Astrocyte (in vitro differentiated cells and primary cell): ENCODE measurements around the gene EXOC4. TPM values are rescaled to one million over a fixed set of nuclear protein-coding genes. Genes with fewer than 3 reads are reported as not detected.

Experiments
- DNase-seq: peaks from one replicate; pipeline ENCODE4 v3.0.0-alpha.2; 2010; ENCODE audit warnings: low read depth
- FAIRE-seq: peaks from 2 replicates; lab custom pipeline; 2011; peaks lifted over from hg19 to GRCh38; lab: Jason Lieb, UNC
- H2AFZ ChIP-seq: 2 replicates; pipeline ENCODE4 v1.6.0; 2012; ENCODE audit warnings: low read depth, low read length, inconsistent platforms
- H3K27ac ChIP-seq: 2 replicates; pipeline ENCODE4 v1.5.1; 2011; ENCODE audit warnings: low read depth, low read length, inconsistent platforms
- H3K27me3 ChIP-seq: 2 replicates; pipeline ENCODE4 v1.6.0; 2011; ENCODE audit warnings: low read length, inconsistent platforms; ENCODE audit not compliant: insufficient read depth
- H3K36me3 ChIP-seq: 2 replicates; pipeline ENCODE4 v1.5.1; 2011; ENCODE audit warnings: low read length, inconsistent platforms; ENCODE audit not compliant: insufficient read depth
- H3K4me1 ChIP-seq: 2 replicates; pipeline ENCODE4 v1.5.1; 2011; ENCODE audit warnings: low read length, inconsistent platforms; ENCODE audit not compliant: insufficient read depth
- H3K4me2 ChIP-seq: 2 replicates; pipeline ENCODE4 v1.6.0; 2012; ENCODE audit warnings: low read length, inconsistent platforms
- H3K4me3 ChIP-seq: 2 replicates; pipeline ENCODE4 v1.5.1; 2011; ENCODE audit warnings: low read depth, mild to moderate bottlenecking, low read length, inconsistent platforms; ENCODE audit not compliant: insufficient read depth
- H3K79me2 ChIP-seq: 2 replicates; pipeline ENCODE4 v1.6.0; 2012; ENCODE audit warnings: mild to moderate bottlenecking, low read length, inconsistent platforms; ENCODE audit not compliant: insufficient read depth
- H3K9ac ChIP-seq: 2 replicates; pipeline ENCODE4 v1.6.0; 2012; ENCODE audit warnings: mild to moderate bottlenecking, low read length, inconsistent platforms
- H3K9me3 ChIP-seq: 2 replicates; pipeline ENCODE4 v1.5.1; 2012; ENCODE audit warnings: low read depth, mild to moderate bottlenecking, low read length, inconsistent platforms; ENCODE audit not compliant: insufficient read depth
- H4K20me1 ChIP-seq: 2 replicates; pipeline ENCODE4 v1.6.0; 2012; ENCODE audit warnings: low read length, inconsistent platforms; ENCODE audit not compliant: insufficient read depth
- H3K27ac Mint-ChIP-seq: one replicate; pipeline ENCODE4 v1.8.0; 2021; ENCODE audit warnings: mild to moderate bottlenecking, mixed read lengths; ENCODE audit not compliant: unreplicated experiment
- H3K27me3 Mint-ChIP-seq: one replicate; pipeline ENCODE4 v1.8.0; 2021; ENCODE audit warnings: low read depth, mixed read lengths; ENCODE audit not compliant: unreplicated experiment
- H3K36me3 Mint-ChIP-seq: one replicate; pipeline ENCODE4 v1.8.0; 2021; ENCODE audit warnings: low read depth, mixed read lengths; ENCODE audit not compliant: unreplicated experiment
- H3K4me1 Mint-ChIP-seq: one replicate; pipeline ENCODE4 v1.8.0; 2021; ENCODE audit warnings: low read depth, mixed read lengths; ENCODE audit not compliant: unreplicated experiment
- H3K4me3 Mint-ChIP-seq: one replicate; pipeline ENCODE4 v1.8.0; 2021; ENCODE audit warnings: mild to moderate bottlenecking, moderate library complexity, mixed read lengths; ENCODE audit not compliant: unreplicated experiment
- H3K9me3 Mint-ChIP-seq: one replicate; pipeline ENCODE4 v1.8.0; 2021; ENCODE audit warnings: mild to moderate bottlenecking, mixed read lengths; ENCODE audit not compliant: unreplicated experiment
- EZH2 ChIP-seq: IDR thresholded peaks from 2 replicates; pipeline ENCODE4 v1.6.1; 2012; ENCODE audit warnings: mild to moderate bottlenecking, low read length, inconsistent platforms; ENCODE audit not compliant: insufficient read depth
- total RNA-seq: library from RNA; stranded (reverse); gene quantifications from 2 replicates; pipeline ENCODE4 v1.2.1, GENCODE V29; 2021
- TF ChIP-seq, protein P1 (sequence below): IDR thresholded peaks from 2 replicates; pipeline ENCODE4 v1.5.1; 2011; ENCODE audit warnings: low read depth, mild to moderate bottlenecking, inconsistent platforms, low read length, moderate library complexity; ENCODE audit not compliant: insufficient read depth

The EXOC4 gene
- total RNA-seq, 1 donor from 2014 or later: 57.5 TPM

DNA sequence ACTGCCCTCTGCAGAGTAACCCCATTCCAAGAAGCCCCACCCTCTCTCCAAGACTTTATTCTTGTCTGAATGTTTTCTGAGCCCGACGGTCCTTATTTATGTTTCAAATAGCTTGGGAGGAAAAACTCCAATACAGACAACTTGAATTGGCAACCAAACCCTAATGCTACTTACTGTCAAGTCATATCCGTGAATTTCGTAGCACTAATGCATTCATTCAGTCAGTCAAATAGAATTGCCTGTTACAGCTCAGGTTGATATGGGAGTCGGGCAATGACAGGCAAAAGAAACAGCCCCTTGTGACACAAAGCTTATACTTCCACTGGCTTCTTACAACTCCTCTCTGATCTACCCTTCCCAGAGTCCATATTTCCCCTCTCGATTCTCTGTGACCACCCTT is 815.8 kb downstream of the EXOC4 start:
- no peak for TF ChIP-seq EZH2
- TF ChIP-seq, protein P1, sequence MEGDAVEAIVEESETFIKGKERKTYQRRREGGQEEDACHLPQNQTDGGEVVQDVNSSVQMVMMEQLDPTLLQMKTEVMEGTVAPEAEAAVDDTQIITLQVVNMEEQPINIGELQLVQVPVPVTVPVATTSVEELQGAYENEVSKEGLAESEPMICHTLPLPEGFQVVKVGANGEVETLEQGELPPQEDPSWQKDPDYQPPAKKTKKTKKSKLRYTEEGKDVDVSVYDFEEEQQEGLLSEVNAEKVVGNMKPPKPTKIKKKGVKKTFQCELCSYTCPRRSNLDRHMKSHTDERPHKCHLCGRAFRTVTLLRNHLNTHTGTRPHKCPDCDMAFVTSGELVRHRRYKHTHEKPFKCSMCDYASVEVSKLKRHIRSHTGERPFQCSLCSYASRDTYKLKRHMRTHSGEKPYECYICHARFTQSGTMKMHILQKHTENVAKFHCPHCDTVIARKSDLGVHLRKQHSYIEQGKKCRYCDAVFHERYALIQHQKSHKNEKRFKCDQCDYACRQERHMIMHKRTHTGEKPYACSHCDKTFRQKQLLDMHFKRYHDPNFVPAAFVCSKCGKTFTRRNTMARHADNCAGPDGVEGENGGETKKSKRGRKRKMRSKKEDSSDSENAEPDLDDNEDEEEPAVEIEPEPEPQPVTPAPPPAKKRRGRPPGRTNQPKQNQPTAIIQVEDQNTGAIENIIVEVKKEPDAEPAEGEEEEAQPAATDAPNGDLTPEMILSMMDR: no peak
- H3K27me3 Mint-ChIP-seq: no peaks in the 10 kb centered on the region
- H3K4me3 ChIP-seq: no peak overlapping the region
- no peaks in the 10 kb centered on the region for H3K79me2 ChIP-seq
- H3K4me3 Mint-ChIP-seq: no peak overlapping the region
- no peak overlapping the region for H3K27ac ChIP-seq
- no peaks in the 10 kb centered on the region for H3K9me3 ChIP-seq
- H2AFZ ChIP-seq: no peak overlapping the region
- H3K4me2 ChIP-seq: no peak overlapping the region
- H4K20me1 ChIP-seq: no peaks in the 10 kb centered on the region
- H3K4me1 Mint-ChIP-seq: no peaks in the 10 kb centered on the region
- H3K9me3 Mint-ChIP-seq: no peaks in the 10 kb centered on the region
- H3K4me1 ChIP-seq: no peaks in the 10 kb centered on the region
- FAIRE-seq (no peak), DNase-seq (no peak)
- H3K27ac Mint-ChIP-seq: no peak overlapping the region
- no peaks in the 10 kb centered on the region for H3K36me3 ChIP-seq
- no peaks in the 10 kb centered on the region for H3K27me3 ChIP-seq
- H3K36me3 Mint-ChIP-seq: peaks cover 16% of the 10 kb centered on the region
- no peak overlapping the region for H3K9ac ChIP-seq

GRCh38 chr7:134069187-134069586 is 816.3 kb downstream of the EXOC4 start:
- no peak overlapping the region for H3K27ac ChIP-seq
- H3K4me2 ChIP-seq: no peak overlapping the region
- H4K20me1 ChIP-seq: no peaks in the 10 kb centered on the region
- H3K36me3 ChIP-seq: no peaks in the 10 kb centered on the region
- Mint-ChIP-seq H3K36me3 (peaks cover 18% of the 10 kb centered on the region), H3K27ac (no peak overlapping the region), H3K4me1 (no peaks in the 10 kb centered on the region), H3K27me3 (no peaks in the 10 kb centered on the region), H3K9me3 (no peaks in the 10 kb centered on the region), H3K4me3 (no peak overlapping the region)
- H2AFZ ChIP-seq: no peak overlapping the region
- DNase-seq (no peak), FAIRE-seq (no peak)
- no peak overlapping the region for H3K9ac ChIP-seq
- no peaks in the 10 kb centered on the region for H3K27me3 ChIP-seq
- no peaks in the 10 kb centered on the region for H3K4me1 ChIP-seq
- no peak overlapping the region for H3K4me3 ChIP-seq
- H3K9me3 ChIP-seq: no peaks in the 10 kb centered on the region
- no peak for TF ChIP-seq EZH2
- TF ChIP-seq, protein P1: no peak
- no peaks in the 10 kb centered on the region for H3K79me2 ChIP-seq

- no peaks in the 10 kb centered on the region for H4K20me1 ChIP-seq
- TF ChIP-seq, protein P1: no peak
- TF ChIP-seq EZH2: no peak
- H2AFZ ChIP-seq: no peak overlapping the region
- FAIRE-seq: no peak
- Mint-ChIP-seq H3K4me3 (no peak overlapping the region), H3K27me3 (no peaks in the 10 kb centered on the region), H3K4me1 (no peaks in the 10 kb centered on the region), H3K36me3 (peaks cover 20% of the 10 kb centered on the region), H3K9me3 (peaks cover 1% of the 10 kb centered on the region), H3K27ac (no peak overlapping the region)
- H3K9me3 ChIP-seq: no peaks in the 10 kb centered on the region
- H3K27me3 ChIP-seq: no peaks in the 10 kb centered on the region
- H3K79me2 ChIP-seq: no peaks in the 10 kb centered on the region
- no peaks in the 10 kb centered on the region for H3K36me3 ChIP-seq
- H3K4me1 ChIP-seq: no peaks in the 10 kb centered on the region
- no peak overlapping the region for H3K4me2 ChIP-seq
- H3K27ac ChIP-seq: no peak overlapping the region
- no peak for DNase-seq
- H3K9ac ChIP-seq: no peak overlapping the region
- no peak overlapping the region for H3K4me3 ChIP-seq
These were observed 817.8 kb downstream of the EXOC4 start for GRCh38 chr7:134070673-134071072.
